Tibial nerve (tissue), 4 donors: Measurements from ENCODE around the gene FMC1.
"Not testable (repeated sequence)": the region's sequence is repeated elsewhere in the genome, so short reads cannot be mapped to it uniquely, and the experiment has no call there.

Experiments used
- EP300 ChIP-seq, 2 donors: sonication (generic); formaldehyde crosslinking; IDR thresholded peaks; one replicate each; pipeline ENCODE4 v1.6.1; 2017; ENCODE audit warnings: antibody characterized with exemption in 2 of 2, mild to moderate bottlenecking in 1 of 2
- POLR2A ChIP-seq, 2 donors: fragments of 450-650 bp; IDR thresholded peaks; one replicate each; pipeline ENCODE4 v1.6.1; 2017; ENCODE audit warnings: antibody characterized with exemption in 2 of 2, mild to moderate bottlenecking in 2 of 2, moderate library complexity in 2 of 2
- TF ChIP-seq, protein P1 (sequence below), 5 experiments: fragments of 200-600 bp in 3 of 5; fragments of 450-650 bp in 2 of 5; sonication (generic) in 3 of 5; IDR thresholded peaks; one replicate each; pipeline ENCODE4 v1.5.1; 2016 to 2019; ENCODE audit warnings: antibody characterized with exemption in 5 of 5, mild to moderate bottlenecking in 3 of 5, moderate library complexity in 2 of 5

DNA sequence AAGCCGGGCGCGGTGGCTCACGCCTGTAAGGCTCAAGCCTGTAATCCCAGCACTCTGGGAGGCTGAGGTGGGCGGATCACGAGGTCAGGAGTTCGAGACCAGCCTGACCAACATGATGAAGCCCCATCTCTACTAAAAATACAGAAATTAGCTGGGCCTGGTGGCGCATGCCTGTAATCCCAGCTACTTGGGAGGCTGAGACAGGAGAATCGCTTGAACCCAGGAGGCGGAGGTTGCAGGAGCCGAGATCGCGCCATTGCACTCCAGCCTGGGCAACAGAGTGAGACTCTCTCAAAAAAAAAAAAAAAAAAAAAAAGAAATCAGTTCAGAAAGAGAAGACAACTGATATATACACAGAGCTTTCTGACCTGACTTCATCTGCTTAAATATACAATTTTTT, 7.7 kb upstream of the FMC1 start:
- TF ChIP-seq, protein P1, sequence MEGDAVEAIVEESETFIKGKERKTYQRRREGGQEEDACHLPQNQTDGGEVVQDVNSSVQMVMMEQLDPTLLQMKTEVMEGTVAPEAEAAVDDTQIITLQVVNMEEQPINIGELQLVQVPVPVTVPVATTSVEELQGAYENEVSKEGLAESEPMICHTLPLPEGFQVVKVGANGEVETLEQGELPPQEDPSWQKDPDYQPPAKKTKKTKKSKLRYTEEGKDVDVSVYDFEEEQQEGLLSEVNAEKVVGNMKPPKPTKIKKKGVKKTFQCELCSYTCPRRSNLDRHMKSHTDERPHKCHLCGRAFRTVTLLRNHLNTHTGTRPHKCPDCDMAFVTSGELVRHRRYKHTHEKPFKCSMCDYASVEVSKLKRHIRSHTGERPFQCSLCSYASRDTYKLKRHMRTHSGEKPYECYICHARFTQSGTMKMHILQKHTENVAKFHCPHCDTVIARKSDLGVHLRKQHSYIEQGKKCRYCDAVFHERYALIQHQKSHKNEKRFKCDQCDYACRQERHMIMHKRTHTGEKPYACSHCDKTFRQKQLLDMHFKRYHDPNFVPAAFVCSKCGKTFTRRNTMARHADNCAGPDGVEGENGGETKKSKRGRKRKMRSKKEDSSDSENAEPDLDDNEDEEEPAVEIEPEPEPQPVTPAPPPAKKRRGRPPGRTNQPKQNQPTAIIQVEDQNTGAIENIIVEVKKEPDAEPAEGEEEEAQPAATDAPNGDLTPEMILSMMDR (IDR thresholded peaks at IDR 0.05) = not testable (repeated sequence)
- not testable (repeated sequence) for TF ChIP-seq POLR2A, EP300 (IDR thresholded peaks at IDR 0.05)
